ENCODE data around the gene PARP8.
A peak's percentile ranks its signal among the peaks of the same experiment; 100 is the strongest.

Gene PARP8

DNA sequence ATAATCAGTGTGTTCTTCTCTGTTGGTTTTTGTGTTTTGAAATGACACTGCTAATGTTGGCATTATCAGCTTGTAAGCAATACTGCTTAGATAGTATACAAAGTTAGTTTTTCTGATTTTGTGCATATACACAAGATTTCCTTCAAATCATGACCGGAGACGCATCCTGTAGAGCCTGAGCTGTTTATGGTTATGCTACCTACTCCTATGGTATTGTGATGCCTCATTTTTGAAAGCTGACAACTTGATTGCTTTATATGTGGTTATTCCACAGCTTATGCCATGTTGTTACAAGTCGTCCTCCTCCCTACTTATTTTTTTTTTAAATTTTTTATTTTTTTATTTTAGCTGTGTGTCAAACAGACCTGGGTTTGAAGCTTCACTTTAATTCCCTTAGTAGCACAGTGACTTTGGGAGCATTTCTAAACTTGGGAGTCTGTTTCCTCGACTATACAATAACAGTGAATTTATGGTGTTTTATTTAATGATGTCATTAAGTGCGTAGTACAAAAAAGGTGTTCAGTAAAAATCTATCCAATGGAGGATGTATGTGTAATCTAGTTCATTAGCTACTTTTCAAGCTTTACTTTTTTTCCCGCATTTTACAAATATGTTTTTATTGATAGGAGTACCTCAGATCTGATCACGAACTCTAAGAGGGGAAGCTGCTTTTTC is 59.5 kb downstream of the PARP8 start:
- no peak for DNase-seq (ENCODE audit: low read depth, low spot score)

DNA sequence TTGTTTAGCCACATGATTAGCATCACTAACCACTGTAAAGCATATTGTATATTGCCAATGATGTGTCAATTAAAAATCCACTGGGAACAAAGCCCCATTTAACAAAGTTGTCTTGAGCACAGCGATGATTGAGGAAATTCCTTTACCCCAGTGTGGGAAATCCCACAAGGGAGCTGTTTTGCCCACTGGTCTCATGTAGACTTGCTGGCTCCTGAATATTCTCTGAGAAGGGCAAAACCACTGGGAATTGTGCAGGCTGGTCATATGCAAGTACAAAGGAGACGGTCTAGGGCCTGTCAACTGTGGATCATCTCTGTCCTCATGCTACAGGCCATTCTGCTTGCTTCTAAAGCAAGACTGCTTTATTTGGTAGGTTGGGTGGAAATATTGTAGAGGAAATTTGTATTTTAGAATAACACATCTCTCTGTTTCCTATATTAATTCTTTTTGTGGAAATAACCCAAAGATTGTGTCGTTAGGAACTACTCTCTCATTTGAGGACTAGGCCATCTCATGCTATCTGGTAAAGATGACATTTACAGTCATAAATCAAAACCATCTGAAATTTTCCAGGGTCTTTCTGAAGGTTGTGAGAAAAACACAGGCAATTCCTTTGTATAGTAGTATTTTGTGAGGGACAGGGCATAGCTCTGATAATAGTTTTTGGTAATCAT is 60.2 kb downstream of the PARP8 start:
- no peak for DNase-seq (ENCODE audit: low read depth, low spot score)

- DNase-seq (ENCODE audit: low read depth, low spot score) = no peak
Measured at GRCh38 chr5:50727149-50727496, 60.7 kb downstream of the PARP8 start.

DNA sequence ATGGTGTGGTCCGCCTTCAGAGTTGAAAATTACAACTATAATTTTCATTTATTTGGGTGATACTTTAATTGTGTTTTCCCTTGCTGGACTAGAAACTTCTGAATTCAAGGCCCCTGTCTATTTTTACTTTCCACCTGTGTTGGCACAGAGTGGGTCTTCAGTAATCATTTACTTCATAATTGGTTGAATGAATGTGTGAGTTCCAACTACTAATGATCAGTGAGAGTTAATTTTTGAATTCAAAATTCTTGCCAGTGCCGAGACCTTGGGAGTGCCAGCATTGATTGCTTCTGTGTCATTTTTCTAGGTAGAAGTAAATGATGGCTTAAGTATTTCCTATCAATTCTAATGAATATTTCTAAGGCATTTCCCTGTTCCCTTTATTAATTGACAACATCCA is 61.4 kb downstream of the PARP8 start:
- no peak for DNase-seq (ENCODE audit: low read depth, low spot score)

DNA sequence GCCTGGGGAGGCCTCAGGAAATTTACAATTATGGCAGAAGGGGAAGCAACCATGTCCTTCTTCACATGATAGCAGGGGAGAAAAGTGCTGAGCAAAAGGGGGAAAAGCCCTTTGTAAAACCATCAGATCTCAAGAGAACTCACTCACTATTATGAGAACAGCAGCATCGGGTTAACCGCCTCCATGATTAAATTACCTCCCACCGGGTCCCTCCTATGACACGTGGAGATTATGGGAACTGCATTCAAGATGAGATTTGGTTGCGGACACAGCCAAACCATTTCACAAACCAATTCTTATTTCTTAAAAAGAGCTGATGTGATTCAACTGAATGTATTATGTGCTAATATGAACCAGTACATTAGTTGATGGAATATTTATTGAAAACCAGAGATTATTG is 63.9 kb downstream of the PARP8 start:
- DNase-seq (ENCODE audit: low read depth, low spot score) = no peak

- DNase-seq (ENCODE audit: low read depth, low spot score) = no peak
Measured at GRCh38 chr5:50730841-50731240, 64.4 kb downstream of the PARP8 start.

DNA sequence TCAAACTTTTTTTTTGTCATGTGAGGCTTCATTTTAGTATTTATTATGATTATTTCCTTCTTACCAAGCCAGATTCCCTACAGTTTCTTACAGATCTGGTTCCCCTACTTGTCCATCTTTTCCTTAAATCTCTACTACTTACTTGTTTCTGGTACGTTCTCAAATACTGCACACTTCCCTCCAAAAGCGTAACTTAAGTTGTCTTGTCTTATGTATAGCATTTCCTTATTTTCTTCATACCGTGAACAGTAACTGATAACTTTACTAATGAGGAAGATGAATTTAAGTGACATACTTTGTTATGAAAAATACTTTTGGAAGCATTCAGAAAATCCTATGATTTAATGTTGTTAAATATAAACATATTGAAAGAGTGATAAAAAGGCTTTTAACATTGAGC is 67.3 kb downstream of the PARP8 start:
- DNase-seq (ENCODE audit: low read depth, low spot score) = no peak

DNA sequence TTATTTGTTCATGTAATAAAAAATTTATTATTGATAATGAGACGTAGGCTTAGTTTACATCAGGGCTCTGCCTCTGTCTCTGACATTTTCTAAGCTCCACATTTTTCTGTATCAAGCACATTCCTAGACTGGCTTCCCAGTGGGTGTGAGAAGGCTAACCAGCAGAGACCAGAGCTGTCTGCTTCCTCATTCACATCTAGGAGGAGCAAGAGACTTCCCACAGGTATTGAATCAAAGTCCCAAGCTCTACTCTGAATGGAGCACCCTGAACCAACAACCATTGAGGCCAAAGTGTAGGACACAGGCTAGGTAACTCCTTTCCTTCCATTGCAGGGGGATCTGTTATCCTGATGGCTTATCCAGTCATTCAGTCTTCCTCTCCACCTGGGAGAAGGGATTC is 72.4 kb downstream of the PARP8 start:
- DNase-seq (ENCODE audit: low read depth, low spot score) = no peak

GRCh38 chr5:50740832-50741231 is 74.4 kb downstream of the PARP8 start:
- DNase-seq (ENCODE audit: low read depth, low spot score) = no peak

GRCh38 chr5:50744776-50745175 is 78.3 kb downstream of the PARP8 start:
- no peak for DNase-seq (ENCODE audit: low read depth, low spot score)

DNA sequence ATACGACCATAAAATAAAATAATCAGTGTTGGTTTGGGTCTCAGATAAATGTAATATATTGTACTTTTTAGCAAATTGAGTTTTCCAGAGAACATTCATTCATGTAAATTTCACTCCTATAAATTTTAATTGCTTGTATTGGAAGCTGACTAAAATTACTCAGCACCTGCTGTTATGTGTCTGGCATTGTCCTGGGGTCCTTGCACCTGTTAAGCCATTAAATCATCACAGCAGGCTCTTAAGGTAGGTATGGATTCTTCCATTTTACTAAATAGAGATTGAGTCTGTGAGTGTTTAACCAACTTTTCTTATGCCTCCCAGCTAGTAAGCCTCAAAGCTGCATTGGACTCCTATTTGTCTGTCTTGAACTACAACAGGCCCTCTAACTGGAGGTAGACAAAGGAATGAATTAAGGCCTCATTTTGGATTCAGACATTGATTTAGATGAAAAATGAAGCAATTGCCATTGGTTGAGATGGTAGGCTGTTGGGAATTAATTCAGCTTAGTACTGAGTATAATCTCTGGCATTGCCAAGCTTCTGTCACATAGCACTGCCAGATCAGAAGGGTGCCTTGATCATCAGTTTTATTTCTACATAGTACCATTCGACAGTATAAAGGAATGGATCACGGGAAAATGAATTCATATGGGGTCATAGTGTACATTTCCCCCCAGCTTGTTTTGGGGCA is 78.9 kb downstream of the PARP8 start:
- no peak for DNase-seq (ENCODE audit: low read depth, low spot score)

GRCh38 chr5:50749181-50749580 is 82.7 kb downstream of the PARP8 start:
- DNase-seq (ENCODE audit: low read depth, low spot score) = no peak

GRCh38 chr5:50749873-50750272 is 83.4 kb downstream of the PARP8 start:
- no peak for DNase-seq (ENCODE audit: low read depth, low spot score)

GRCh38 chr5:50751064-50751657 is 84.7 kb downstream of the PARP8 start:
- DNase-seq (ENCODE audit: low read depth, low spot score) = peak; percentile 15

DNA sequence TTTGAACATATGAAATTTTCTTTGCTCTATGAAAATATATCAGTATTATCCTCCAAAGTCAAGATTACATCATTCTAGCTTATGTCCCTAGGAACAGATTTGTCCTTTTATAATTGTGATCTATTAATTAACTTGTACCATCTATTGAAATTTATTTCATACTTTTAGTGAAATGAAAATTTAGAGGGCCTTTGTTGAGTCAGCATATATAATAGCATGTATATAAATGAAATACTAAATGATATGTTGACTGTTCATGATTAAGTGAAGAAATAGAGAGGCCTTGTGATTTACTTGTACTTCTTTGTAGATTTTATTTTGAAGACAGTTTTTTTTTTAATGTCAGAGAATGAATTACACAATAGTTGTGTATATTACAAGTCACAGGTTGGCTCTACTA is 86.4 kb downstream of the PARP8 start:
- DNase-seq (ENCODE audit: low read depth, low spot score) = no peak

- no peak for DNase-seq (ENCODE audit: low read depth, low spot score)
Measured at GRCh38 chr5:50759526-50760270, 93.3 kb downstream of the PARP8 start.

- DNase-seq (ENCODE audit: low read depth, low spot score) = no peak
Measured at GRCh38 chr5:50763351-50763750, 96.9 kb downstream of the PARP8 start.

DNA sequence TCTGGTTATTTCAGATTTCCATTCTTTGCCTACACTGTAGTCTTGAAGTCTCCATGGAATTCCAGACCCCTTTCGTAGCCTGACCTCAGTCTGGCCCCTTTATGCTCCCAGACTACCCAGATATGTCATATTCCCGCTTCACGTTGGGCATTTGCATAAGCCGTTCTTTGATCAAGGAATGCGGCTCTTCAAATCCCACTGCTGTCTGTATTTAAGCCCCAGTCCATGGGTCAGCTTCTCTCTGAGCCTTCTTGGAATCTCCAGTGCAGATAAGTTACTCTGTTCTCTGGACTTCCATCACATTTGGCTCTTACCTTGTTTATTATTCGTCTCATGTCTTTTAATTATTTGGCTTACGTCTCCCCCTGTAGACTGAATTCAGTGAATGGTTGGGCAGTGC is 97.4 kb downstream of the PARP8 start:
- no peak for DNase-seq (ENCODE audit: low read depth, low spot score)

DNA sequence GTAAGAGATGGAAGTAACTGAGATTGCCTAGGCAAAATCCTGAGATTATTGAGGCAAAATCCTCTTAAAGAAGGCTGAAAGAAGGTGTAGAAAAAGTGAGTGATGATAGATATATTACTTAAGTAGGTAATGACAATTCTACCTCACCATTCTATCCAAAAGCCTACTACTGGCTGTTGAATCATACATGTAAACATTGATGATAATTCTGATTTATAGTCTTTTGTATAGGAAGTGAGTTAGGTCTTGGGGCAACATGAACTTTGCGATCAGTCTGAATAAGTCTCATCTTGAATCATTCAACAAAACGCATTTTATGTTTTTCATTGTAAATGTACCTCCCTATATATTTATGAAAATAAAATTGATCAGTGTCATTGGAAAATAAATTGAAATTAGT is 99.6 kb downstream of the PARP8 start:
- no peak for DNase-seq (ENCODE audit: low read depth, low spot score)

DNA sequence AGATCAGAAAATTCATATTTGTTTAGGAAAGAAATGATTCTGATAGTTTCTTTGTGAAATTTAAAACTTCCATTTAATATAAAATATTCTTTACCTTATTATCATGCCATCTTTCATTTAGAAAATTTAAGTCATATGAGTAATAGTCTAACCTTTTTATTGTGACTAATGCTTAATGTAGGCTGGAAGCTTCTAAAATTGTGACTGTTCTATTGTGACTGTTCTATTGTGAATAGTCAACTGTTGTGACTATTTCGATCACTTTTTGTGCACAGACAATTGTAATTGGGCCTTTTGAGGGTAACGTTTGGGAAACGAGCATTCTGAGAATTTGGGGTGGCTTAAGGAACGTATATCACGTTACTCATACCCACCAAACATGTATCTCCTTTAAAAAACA is 100.0 kb downstream of the PARP8 start:
- DNase-seq (ENCODE audit: low read depth, low spot score) = no peak

DNA sequence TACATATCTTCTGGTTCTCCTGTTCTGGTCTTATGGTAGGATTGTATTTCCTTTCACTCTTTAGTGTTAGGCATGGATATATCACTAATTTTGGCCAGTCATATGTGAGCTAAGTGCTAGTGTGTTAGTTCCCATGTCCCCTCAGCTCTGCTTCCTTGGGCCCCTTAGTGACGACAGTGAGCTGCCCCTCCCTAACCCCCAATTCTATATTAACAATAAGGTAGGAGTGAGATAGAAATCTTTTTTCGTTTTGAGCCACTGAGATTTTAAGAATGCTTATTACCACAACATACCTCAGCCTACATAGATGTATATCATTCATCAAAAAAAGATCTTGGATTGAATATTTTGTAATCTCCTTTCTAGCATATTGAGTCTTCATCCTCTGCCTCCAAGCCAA is 100.5 kb downstream of the PARP8 start:
- DNase-seq (ENCODE audit: low read depth, low spot score) = no peak

- peak; percentile 12 for DNase-seq (ENCODE audit: low read depth, low spot score)
Measured at GRCh38 chr5:50767588-50767987, 101.2 kb downstream of the PARP8 start.

Measured in brain pericyte (primary cell).